GM19463 (cell line): ENCODE measurements around the gene ABCC3.
"Not testable (repeated sequence)": the region's sequence is repeated elsewhere in the genome, so short reads cannot be mapped to it uniquely, and the experiment has no call there.

Source experiments
- ATAC-seq: cut with Tn5 transposase; IDR thresholded peaks from one replicate; pipeline ENCODE4 v1.9.1; 2021; ENCODE audit warnings: mild to moderate bottlenecking, moderate library complexity; ENCODE audit not compliant: unreplicated experiment

The ABCC3 gene

GRCh38 chr17:50696365-50696879 is 61.7 kb downstream of the ABCC3 start:
- ATAC-seq, result no peak

GRCh38 chr17:50697062-50697461 is 62.4 kb downstream of the ABCC3 start:
- ATAC-seq, result no peak

- no peak for ATAC-seq
Measured at GRCh38 chr17:50697663-50698272, 63.1 kb downstream of the ABCC3 start.

- no peak for ATAC-seq
Measured at GRCh38 chr17:50699410-50699809, 64.7 kb downstream of the ABCC3 start.

- no peak for ATAC-seq
Measured at GRCh38 chr17:50703162-50703561, 68.5 kb downstream of the ABCC3 start.

GRCh38 chr17:50707289-50708049 is 72.8 kb downstream of the ABCC3 start, which contains the start of gene ANKRD40:
TSS of gene ANKRD40 (minus strand) at chr17:50707914. CDS start at chr17:50707654, 260 bp downstream.
- ATAC-seq, result peak; percentile 76

- ATAC-seq, result no peak
Measured at GRCh38 chr17:50708050-50709000, 73.6 kb downstream of the ABCC3 start.

GRCh38 chr17:50709053-50709452 is 74.4 kb downstream of the ABCC3 start:
- not testable (repeated sequence) for ATAC-seq

- ATAC-seq, result no peak
Measured at GRCh38 chr17:50710025-50710424, 75.3 kb downstream of the ABCC3 start.

GRCh38 chr17:50710650-50711049 is 76.0 kb downstream of the ABCC3 start:
- no peak for ATAC-seq

GRCh38 chr17:50712641-50713040 is 78.0 kb downstream of the ABCC3 start:
- ATAC-seq, result no peak

GRCh38 chr17:50715471-50715870 is 80.8 kb downstream of the ABCC3 start:
- no peak for ATAC-seq

GRCh38 chr17:50719144-50719923 is 84.7 kb downstream of the ABCC3 start, which contains the start of gene LUC7L3:
TSS of gene LUC7L3 (plus strand) at chr17:50719603. CDS start at chr17:50719733, 130 bp downstream.
- ATAC-seq, result peak; percentile 88

GRCh38 chr17:50719924-50720794 is 85.5 kb downstream of the ABCC3 start:
- ATAC-seq, result no peak

GRCh38 chr17:50721194-50722010 is 86.7 kb downstream of the ABCC3 start:
- no peak for ATAC-seq

- no peak for ATAC-seq
Measured at GRCh38 chr17:50722746-50723145, 88.1 kb downstream of the ABCC3 start.

GRCh38 chr17:50724622-50725021 is 89.9 kb downstream of the ABCC3 start:
- not testable (repeated sequence) for ATAC-seq
